Loucy (cell line): Measurements from ENCODE around the gene GLT8D2.

Experiments used
- EZH2phosphoT487 ChIP-seq: fragments of 200-600 bp; IDR thresholded peaks from 2 replicates; pipeline ENCODE4 v1.6.1; 2018; ENCODE audit warnings: antibody characterized with exemption, mild to moderate bottlenecking, moderate library complexity, borderline replicate concordance
- TF ChIP-seq, protein P1 (sequence below): fragments of 200-600 bp; sonication (generic); conservative IDR thresholded peaks from 2 replicates; pipeline ENCODE4 v1.5.1; 2014; ENCODE audit warnings: mild to moderate bottlenecking, antibody characterized with exemption, low read length

DNA sequence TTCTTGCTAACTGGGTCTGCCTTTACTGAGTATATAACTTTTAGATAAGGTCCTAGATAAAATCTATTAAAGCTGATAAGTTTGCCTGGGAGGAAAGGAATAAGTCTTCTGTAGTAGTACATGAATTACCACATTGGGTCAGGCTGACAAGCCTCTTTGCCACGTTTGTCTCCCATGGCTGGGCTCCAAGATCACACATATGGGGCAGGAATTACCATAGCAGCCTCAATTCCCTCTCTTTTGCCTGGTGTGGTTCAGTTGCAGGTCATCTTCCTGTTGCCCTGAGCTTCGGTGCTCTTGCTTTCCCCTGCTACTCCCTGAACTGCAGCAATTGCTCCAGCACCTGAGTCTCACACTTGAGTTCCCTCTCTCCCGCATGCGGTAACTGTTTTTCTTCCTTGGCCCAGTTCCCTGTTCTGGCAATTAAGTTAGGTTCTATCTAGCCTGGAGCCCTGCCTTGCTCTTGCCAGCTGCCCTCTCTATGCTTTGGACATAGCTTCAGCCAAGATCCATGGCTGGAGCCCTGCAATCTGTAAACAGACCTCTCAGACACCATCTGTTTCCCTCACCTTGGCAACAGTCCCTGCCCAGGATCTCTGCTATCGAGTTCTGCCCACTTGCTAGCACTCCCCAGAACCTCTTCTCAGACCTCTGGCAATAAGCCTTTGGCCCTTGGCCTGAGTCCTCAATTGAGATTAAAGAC, 5.8 kb upstream of the GLT8D2 start:
- TF ChIP-seq, protein P1, sequence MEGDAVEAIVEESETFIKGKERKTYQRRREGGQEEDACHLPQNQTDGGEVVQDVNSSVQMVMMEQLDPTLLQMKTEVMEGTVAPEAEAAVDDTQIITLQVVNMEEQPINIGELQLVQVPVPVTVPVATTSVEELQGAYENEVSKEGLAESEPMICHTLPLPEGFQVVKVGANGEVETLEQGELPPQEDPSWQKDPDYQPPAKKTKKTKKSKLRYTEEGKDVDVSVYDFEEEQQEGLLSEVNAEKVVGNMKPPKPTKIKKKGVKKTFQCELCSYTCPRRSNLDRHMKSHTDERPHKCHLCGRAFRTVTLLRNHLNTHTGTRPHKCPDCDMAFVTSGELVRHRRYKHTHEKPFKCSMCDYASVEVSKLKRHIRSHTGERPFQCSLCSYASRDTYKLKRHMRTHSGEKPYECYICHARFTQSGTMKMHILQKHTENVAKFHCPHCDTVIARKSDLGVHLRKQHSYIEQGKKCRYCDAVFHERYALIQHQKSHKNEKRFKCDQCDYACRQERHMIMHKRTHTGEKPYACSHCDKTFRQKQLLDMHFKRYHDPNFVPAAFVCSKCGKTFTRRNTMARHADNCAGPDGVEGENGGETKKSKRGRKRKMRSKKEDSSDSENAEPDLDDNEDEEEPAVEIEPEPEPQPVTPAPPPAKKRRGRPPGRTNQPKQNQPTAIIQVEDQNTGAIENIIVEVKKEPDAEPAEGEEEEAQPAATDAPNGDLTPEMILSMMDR, result no peak
- TF ChIP-seq EZH2phosphoT487, result no peak
